K562 (cell line): ENCODE results near the gene LIFR.

ENCODE experiments used
- ELF1 ChIP-seq: fragments of 200-800 bp; sonication (Bioruptor generic); IDR thresholded peaks from 2 replicates; pipeline ENCODE4 v1.6.1; 2016; ENCODE audit warnings: missing genetic modification characterization, missing compliant biosample characterization
- MYC ChIP-seq, 2 experiments: fragments of 250-450 bp in 1 of 2; sonication (Bioruptor Pico) in 1 of 2; IDR thresholded peaks; 2 replicates each; pipeline versions ENCODE4 v1.5.1 to v1.6.1; 2012 to 2021; ENCODE audit warnings: low read depth in 2 of 2, borderline replicate concordance in 1 of 2, improper control_type of control experiment in 1 of 2, low read length in 1 of 2, mild to moderate bottlenecking in 1 of 2, moderate library complexity in 1 of 2
- RNF2 ChIP-seq: sonication (generic); IDR thresholded peaks from 2 replicates; pipeline ENCODE4 v1.6.1; 2016
- TF ChIP-seq, protein P1 (sequence below), 3 experiments: IDR thresholded peaks in 2 of 3; conservative IDR thresholded peaks in 1 of 3; 2 replicates each; pipeline ENCODE4 v1.5.1; 2011 to 2012; ENCODE audit warnings: low read length in 3 of 3, mild to moderate bottlenecking in 3 of 3, control low read depth in 2 of 3, improper control_type of control experiment in 1 of 3, inconsistent platforms in 1 of 3, low read depth in 1 of 3, mixed read lengths in 1 of 3, moderate library complexity in 1 of 3; ENCODE audit not compliant: insufficient read depth in 2 of 3
- TF ChIP-seq, protein P2 (sequence below): fragments of 450-650 bp; IDR thresholded peaks from 2 replicates; pipeline ENCODE4 v1.6.1; 2014; ENCODE audit warnings: low read depth, mild to moderate bottlenecking, moderate library complexity, borderline replicate concordance

DNA sequence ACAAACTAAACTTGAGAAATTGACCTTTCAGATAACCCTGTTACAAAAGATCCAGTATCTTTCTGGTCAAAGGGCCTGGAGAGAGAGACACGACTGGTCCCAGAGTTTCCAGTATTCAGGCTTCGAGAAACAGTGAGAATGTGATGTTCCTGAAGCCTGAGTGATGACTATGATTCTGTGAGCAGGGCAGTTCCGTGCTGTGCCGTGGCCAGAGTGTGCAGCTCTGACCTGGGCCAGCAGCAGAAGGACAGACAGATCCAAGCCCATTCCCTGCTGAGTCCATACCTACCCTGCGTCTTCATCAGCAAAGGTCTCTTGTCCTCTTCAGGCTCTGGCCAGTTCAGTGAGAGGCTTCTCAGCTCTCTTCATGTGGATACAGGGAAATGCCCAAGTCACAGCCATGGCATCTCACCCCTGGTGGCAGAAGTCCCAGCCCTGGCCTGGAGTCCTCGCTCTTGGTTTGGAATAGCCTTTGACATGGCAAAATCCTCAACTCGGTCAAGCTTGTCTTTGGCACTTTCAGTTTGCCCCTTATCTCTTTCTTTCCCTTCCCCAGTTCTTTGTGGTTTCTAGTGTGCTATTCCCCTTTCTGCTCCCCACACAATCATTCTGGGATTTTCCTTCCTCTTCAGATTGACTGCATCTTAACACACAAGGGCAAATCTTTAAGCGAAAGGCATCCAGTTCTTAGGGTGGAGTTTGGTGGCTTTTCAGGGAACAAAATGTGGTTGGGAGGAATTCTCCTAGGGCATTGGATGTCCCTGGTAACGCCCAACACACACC, 107.7 kb downstream of the LIFR start:
- TF ChIP-seq RNF2 (no peak), MYC (IDR thresholded peaks at IDR 0.05; ENCODE audit: low read depth, low read length) (no peak), MYC (CRISPR knock-in tag; IDR thresholded peaks at IDR 0.05; ENCODE audit: borderline replicate concordance, low read depth) (no peak), ELF1 (tag) (no peak)
- TF ChIP-seq, protein P1, sequence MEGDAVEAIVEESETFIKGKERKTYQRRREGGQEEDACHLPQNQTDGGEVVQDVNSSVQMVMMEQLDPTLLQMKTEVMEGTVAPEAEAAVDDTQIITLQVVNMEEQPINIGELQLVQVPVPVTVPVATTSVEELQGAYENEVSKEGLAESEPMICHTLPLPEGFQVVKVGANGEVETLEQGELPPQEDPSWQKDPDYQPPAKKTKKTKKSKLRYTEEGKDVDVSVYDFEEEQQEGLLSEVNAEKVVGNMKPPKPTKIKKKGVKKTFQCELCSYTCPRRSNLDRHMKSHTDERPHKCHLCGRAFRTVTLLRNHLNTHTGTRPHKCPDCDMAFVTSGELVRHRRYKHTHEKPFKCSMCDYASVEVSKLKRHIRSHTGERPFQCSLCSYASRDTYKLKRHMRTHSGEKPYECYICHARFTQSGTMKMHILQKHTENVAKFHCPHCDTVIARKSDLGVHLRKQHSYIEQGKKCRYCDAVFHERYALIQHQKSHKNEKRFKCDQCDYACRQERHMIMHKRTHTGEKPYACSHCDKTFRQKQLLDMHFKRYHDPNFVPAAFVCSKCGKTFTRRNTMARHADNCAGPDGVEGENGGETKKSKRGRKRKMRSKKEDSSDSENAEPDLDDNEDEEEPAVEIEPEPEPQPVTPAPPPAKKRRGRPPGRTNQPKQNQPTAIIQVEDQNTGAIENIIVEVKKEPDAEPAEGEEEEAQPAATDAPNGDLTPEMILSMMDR (IDR thresholded peaks at IDR 0.05 in 2 of 3, conservative IDR thresholded peaks at IDR 0.05 in 1 of 3; ENCODE audit: insufficient read depth in 2 of 3, low read depth in 1 of 3, low read length in 3 of 3): no peak
- TF ChIP-seq, protein P2, sequence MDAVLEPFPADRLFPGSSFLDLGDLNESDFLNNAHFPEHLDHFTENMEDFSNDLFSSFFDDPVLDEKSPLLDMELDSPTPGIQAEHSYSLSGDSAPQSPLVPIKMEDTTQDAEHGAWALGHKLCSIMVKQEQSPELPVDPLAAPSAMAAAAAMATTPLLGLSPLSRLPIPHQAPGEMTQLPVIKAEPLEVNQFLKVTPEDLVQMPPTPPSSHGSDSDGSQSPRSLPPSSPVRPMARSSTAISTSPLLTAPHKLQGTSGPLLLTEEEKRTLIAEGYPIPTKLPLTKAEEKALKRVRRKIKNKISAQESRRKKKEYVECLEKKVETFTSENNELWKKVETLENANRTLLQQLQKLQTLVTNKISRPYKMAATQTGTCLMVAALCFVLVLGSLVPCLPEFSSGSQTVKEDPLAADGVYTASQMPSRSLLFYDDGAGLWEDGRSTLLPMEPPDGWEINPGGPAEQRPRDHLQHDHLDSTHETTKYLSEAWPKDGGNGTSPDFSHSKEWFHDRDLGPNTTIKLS: no peak
